HG03460 (cell line): ENCODE results near the gene TEX14.
"Not testable (repeated sequence)": the region's sequence is repeated elsewhere in the genome, so short reads cannot be mapped to it uniquely, and the experiment has no call there.

Experiments used
- ATAC-seq: cut with Tn5 transposase; IDR thresholded peaks from one replicate; pipeline ENCODE4 v1.9.1; 2021; ENCODE audit not compliant: unreplicated experiment

Gene TEX14

DNA sequence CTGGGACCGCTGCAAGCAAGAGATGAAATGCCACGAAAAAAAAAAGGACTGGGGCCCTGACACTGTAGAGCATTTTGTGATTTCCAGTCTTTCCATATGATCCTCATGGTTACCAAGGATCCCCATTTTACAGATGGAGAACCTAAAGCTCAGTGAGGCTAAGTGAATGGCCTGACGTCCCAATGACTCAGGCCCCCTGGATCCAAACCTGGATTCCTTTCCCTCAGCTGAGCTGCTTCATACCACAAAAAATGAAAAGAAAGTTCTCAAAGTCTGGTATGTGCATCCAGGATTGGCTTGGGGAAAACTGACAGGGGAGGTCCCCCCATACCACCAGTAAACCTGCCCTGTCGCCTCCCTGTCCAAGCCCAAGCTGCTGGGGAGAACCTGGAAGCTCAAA is 80.5 kb downstream of the TEX14 start:
- no peak for ATAC-seq

DNA sequence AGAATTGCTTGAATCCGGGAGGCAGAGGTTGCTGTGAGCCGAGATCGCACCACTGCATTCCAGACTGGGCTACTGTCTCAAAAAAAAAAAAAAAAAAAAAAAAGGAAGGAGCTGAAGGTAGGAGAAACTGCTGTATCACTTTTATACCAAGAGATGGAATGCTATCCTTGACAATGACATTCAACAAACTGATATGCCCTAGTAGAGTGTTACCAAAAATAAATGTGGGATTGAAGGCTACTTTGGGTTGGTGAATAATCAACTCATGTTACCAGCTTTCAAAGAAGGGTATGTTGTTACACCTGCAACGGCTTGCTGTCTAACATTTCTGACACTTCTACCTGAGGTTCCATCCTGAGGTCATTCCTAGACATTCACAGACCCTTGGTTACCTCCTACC is 84.9 kb downstream of the TEX14 start:
- ATAC-seq, result no peak

- no peak for ATAC-seq
Observed at GRCh38 chr17:58605986-58606385, 85.9 kb downstream of the TEX14 start.

GRCh38 chr17:58605470-58605869 is 86.4 kb downstream of the TEX14 start:
- no peak for ATAC-seq

- no peak for ATAC-seq
Observed at GRCh38 chr17:58601976-58602375, 89.9 kb downstream of the TEX14 start.

DNA sequence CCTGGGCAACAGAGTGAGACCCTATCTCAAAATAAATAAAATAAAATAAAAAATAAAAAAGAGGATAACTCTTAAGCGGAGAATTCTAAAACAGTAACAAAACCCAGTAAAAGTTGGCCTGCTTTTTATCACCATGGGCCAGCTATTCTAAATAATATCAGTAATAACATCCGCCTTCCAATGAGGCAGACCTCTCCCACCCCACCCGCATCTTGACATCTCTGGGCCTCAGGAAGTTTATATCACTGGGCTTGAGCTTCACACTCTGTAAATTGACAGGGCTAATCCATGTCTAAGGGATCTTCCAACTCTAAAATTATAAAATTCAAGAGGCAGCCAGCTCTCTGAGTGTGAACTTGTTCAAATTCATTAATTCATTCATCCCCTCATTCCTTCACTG is 94.5 kb downstream of the TEX14 start:
- ATAC-seq, result no peak

DNA sequence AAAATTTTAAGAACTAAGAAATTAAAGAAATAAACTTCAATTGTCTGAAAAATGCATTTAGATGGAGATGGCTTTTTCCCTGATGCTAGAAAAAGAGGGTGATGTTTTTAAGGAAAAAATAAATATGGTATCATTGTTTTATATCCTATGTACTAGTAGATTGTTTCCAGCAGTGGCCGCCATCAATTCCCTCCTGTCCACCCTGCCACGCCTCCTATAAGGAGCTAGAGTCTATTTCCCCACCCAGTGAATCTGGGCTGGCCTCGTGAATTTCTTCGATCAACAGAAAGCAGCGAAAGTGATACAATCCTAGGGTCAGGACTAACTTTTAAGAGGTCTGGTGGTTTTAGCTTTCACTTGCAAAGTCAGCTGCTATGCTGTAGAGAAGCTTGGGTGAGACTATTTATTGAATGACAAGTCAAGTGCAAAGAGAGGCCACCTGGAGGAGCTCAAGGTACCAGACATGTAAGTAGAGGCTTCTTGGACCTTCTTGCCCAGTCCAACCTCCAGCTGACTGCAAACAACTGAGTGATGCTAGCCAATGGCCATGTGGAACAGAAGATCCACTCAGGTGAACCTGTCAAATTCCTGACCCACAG is 96.6 kb downstream of the TEX14 start:
- no peak for ATAC-seq

DNA sequence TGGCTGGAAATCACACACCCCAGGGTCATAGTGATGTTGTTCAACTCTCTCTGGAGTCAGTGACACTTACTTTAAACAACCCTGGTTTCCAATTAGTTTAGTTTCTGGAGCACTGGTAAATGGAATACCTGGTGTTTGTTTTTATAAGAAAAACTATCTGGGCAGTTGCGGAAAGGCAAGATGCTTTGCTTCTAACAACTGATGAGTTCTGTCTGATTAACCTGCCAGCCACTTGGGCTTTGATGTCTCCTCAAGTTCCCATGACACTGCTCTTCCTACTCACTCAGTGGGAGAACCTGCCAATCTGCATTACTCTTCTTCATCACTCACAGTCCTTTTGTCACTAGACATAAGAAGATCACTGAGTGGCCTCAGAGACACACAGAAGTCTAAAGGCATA is 98.7 kb downstream of the TEX14 start:
- no peak for ATAC-seq

- ATAC-seq, result no peak
Observed at GRCh38 chr17:58591455-58591854, 100.4 kb downstream of the TEX14 start.

DNA sequence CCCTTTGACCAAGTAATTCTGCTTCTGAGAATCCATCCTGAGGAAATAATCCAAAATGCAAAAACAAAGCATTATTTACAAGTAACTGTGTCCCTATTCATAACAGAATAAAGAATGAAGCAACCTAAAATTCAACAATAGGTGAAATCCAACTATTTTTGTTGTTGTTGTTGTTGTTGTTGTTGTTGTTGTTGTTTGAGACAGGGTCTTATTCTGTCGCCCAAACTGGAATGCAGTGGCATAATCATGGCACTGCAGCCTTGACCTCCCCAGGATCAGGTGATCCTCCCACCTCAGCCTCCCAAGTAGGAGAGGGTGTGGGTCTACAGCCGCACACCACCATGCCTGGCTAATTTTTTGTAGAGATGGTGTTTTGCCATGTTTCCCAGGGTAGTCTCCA is 101.5 kb downstream of the TEX14 start:
- ATAC-seq, result no peak

DNA sequence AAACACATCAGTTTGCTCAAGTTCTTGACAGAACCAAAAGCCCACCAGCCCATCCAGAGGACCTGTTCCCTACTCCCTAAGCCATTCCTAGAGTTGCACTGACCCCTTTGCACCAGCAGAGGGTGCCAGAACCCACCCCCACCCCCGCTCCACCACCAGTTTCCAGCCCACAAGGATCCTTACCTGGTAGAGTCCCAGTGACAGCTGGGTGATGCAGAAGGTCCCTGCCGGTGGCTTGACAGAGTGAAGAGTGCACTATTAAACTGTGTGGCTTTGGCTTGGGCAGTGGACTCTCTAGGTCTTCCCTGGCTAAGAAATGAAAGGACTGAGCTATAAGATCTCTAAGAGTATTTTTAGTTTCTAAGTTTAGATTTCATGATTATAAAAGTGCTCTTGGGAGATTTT is 104.1 kb downstream of the TEX14 start:
- no peak for ATAC-seq

DNA sequence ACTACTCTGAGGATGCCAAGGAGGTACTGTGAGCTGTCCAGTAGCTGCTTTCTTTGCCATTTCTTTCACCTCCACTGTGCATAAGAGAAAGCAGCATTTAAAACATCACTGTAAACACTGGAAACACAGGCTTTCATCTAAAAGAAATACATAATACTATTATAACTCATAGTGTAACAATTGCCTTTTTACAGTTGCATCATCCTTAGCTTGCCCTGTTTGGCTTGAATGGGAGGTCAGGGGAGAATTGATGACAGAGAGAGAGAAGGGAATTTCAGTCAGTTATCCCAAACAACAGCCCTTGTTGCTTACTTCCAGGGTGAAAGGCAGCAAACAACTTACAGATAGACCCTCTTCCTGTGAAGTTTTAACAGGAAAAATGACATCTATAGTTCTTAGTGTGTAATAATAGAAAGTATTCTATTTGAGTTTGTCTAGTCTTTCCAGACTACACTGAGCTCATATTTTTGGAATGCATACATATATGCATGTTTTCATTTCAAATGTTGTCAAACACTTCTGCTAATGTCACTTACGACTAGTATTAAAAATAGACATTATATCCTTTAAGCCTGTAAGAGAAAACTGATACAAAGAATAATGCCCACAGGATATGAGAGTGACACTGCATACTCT is 105.7 kb downstream of the TEX14 start:
- ATAC-seq, result no peak

DNA sequence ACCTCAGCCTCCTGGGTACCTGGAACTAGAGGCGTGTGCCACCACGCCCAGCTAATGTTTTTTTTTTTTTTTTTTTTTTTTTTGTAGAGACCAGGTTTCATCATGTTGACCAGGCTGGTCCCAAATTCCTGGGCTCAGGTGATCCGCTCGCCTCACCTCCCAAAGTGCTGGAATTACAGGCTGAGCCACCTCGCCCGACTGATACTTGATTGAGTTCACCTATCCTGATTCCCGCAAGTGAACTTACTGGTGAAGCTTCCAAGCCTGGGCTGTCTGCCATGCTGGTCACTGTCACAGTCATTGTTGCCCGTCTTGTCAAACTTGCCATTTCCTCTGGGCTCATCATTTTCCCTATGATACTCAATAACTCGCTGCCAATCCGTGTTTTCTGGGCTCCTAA is 106.3 kb downstream of the TEX14 start:
- no peak for ATAC-seq

GRCh38 chr17:58583486-58583885 is 108.4 kb downstream of the TEX14 start:
- no peak for ATAC-seq

GRCh38 chr17:58582718-58583117 is 109.1 kb downstream of the TEX14 start:
- not testable (repeated sequence) for ATAC-seq

- no peak for ATAC-seq
Observed at GRCh38 chr17:58580671-58581070, 111.2 kb downstream of the TEX14 start.

DNA sequence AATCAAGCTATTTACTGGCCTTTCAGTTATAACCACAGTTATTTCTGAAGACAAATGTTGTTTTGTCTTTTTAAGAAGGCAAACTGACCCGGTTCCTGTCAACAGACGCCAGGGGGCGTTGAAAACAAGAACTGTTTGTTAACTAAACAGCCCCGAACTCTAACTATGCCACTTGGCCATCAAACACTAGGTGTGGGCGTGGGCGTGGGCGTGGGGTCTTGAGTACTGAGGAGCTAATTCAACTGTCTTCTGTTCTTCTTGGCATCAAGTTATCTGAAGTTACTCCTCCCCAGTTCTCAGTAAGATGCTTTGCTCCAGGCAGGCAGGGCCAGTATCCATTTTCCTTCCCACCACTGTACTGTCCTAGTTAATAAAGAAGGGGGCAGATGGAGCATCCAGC is 114.1 kb downstream of the TEX14 start:
- ATAC-seq, result no peak

GRCh38 chr17:58576679-58577367 is 115.0 kb downstream of the TEX14 start:
- no peak for ATAC-seq

DNA sequence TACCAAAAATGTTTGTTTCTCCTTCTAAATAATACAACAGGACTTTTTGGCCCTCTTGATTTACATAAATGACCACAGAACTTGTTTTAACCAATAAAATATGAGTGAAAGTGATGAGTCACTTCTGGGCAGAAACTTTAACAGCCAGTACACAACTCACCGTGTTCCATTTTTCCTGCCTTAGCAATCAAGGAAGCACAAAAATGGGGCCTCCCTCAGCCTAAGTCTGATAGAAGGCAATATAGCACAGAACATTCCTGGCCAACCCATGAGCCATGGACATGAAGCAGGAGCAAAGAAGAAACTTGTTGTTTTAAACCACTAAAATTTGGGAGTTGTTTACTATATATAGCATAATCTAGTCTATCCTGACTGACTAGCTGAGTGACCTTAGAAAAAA is 116.3 kb downstream of the TEX14 start:
- ATAC-seq, result no peak

DNA sequence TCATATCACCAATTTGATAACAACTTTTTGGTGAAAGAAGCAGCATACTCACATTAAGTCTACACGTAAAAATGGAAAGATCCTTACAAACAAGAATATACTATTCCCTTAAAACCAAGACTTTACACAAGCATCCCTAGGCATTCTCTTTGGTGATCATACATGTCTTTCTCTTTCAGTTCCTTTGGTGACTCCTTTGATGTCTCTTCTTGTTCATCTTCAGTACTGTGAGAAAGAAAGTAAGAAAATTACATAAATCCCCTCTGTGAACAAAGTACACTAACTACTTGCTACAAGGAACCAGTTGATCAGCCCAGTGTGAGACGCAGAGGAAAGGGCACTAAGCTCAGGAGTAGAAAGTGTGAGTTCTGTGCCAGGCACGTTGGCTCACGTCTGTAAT is 117.8 kb downstream of the TEX14 start:
- ATAC-seq, result no peak

- ATAC-seq, result no peak
Observed at GRCh38 chr17:58572846-58573245, 119.0 kb downstream of the TEX14 start.

DNA sequence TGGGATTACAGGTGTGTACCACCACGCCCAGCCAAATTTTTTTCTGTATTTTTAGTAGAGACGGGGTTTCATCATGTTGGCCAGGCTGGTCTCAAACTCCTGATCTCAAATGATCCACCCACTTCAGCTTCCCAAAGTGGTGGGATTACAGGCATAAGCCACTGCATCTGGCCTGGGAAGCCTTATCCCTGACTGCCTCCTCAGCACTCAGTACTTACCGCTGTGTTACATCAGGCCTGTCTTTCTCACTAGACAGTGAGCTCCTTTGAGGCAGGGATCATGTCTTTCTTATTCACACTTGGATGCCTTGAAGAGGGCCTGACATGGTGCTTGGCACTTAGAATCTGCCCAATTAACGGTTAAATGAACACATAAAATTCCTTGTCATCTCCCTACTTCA is 121.1 kb downstream of the TEX14 start:
- no peak for ATAC-seq

DNA sequence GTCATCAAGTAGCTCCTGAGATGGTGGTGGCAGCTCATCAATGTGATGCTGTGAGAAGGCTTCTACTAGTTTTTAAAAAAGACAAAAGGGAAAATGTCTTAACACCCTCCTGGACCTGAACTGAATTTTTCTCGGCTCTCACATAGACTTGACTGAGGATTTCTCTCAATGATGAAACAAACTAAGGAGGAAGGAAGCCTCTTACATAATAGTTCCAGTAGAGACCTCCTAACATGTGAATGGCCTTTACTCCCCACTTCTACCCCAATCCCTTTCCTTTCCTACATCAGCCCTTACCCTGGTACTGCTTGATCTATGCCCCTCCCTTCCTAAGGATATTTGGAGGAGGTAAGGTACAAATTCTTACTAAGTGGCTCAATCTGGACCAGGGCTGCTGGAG is 122.6 kb downstream of the TEX14 start:
- ATAC-seq, result no peak
